Esophagus squamous epithelium (tissue), 5 donors: ENCODE data around the gene RPS8. TPM values are rescaled to one million over a fixed set of nuclear protein-coding genes. Genes with fewer than 3 reads are reported as not detected.
"Not testable (repeated sequence)": the region's sequence is repeated elsewhere in the genome, so short reads cannot be mapped to it uniquely, and the experiment has no call there.

Source experiments
- DNase-seq: peaks from one replicate; lab custom pipeline; 2025; lab: John Stamatoyannopoulos, UW
- H3K27ac ChIP-seq, 4 donors: fragments of 200-600 bp; sonication (generic); one replicate each; pipeline ENCODE4 v1.5.1; 2016 to 2019; ENCODE audit warnings: mild to moderate bottlenecking in 1 of 4
- H3K27me3 ChIP-seq, 4 donors: fragments of 200-600 bp; sonication (generic); 1 replicate in 3 of 4; 2 replicates in 1 of 4; pipeline versions ENCODE4 v1.5.1 to v1.6.0; 2017 to 2021; ENCODE audit warnings: antibody characterized with exemption in 1 of 4
- H3K36me3 ChIP-seq, 3 donors: fragments of 200-600 bp; sonication (generic); one replicate each; pipeline ENCODE4 v1.5.1; 2016 to 2019
- H3K4me1 ChIP-seq, 3 donors: fragments of 200-600 bp; sonication (generic); one replicate each; pipeline ENCODE4 v1.5.1; 2017 to 2019
- H3K4me3 ChIP-seq, 4 donors: fragments of 200-600 bp; sonication (generic); 1 replicate in 3 of 4; 2 replicates in 1 of 4; pipeline ENCODE4 v1.5.1; 2016 to 2019; ENCODE audit warnings: mild to moderate bottlenecking in 2 of 4, moderate library complexity in 1 of 4
- H3K9me3 ChIP-seq, 3 donors: fragments of 200-600 bp; sonication (generic); one replicate each; pipeline ENCODE4 v1.5.1; 2016 to 2019
- POLR2A ChIP-seq, 4 donors: fragments of 450-650 bp; IDR thresholded peaks; one replicate each; pipeline ENCODE4 v1.6.1; 2017; ENCODE audit warnings: antibody characterized with exemption in 4 of 4, mild to moderate bottlenecking in 4 of 4, moderate library complexity in 3 of 4
- WGBS, 2 donors: methylation state at CpG; one replicate each; pipeline ENCODE4 v1.1.5; 2018; 5-methylcytosine and 5-hydroxymethylcytosine counted together
- intact Hi-C: fragments of 100-400 bp; cut with DNase I; formaldehyde crosslinking; loops from one replicate; pipeline ENCODE4 v1.15.0; 2022
- total RNA-seq, 4 donors: library from RNA; depleted of rRNA; stranded (reverse); fragments of >200 nt; gene quantifications; one replicate each; pipeline ENCODE4 v1.1.0, GENCODE V29; 2016
- TF ChIP-seq, protein P1 (sequence below), 6 experiments: fragments of 450-650 bp in 4 of 6; fragments of 200-600 bp in 2 of 6; sonication (generic) in 2 of 6; IDR thresholded peaks; one replicate each; pipeline ENCODE4 v1.5.1; 2016 to 2019; ENCODE audit warnings: antibody characterized with exemption in 6 of 6, mild to moderate bottlenecking in 4 of 6, moderate library complexity in 4 of 6
- donor health status: DM: yes; HTN: yes; CAD: no.

The RPS8 gene
- total RNA-seq, 4 donors from 2014 or later, result 1,915 to 3,855 (median 2,689) TPM

DNA sequence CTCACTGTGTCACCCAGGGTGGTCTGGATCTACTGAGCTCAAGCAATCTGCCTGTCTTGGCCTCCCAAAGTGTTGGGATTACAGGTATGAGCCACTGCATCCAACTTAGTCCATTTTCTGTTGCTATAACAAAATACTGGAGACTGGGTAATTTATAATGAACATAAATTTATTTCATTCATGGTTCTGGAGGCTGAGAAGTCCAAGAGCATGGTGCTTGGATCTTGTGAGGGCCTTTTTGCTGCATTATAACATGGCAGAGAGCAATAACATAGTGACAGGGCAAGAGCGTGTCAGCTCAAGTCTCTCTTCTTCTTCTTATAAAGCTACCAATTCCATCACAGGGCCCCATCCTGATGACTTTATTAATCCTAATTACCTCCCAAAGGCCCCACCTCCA lies 39.3 kb upstream of the RPS8 start:
- Histone ChIP-seq H3K4me1 (peaks cover 7 to 27% (median 11%) of the 10 kb centered on the region in 3 donors), H3K27me3 (no peaks in the 10 kb centered on the region), H3K4me3 (no peak overlapping the region), H3K9me3 (no peaks in the 10 kb centered on the region), H3K27ac (no peak overlapping the region), H3K36me3 (no peaks in the 10 kb centered on the region)
- TF ChIP-seq POLR2A (IDR thresholded peaks at IDR 0.05), result no peak
- TF ChIP-seq, protein P1, sequence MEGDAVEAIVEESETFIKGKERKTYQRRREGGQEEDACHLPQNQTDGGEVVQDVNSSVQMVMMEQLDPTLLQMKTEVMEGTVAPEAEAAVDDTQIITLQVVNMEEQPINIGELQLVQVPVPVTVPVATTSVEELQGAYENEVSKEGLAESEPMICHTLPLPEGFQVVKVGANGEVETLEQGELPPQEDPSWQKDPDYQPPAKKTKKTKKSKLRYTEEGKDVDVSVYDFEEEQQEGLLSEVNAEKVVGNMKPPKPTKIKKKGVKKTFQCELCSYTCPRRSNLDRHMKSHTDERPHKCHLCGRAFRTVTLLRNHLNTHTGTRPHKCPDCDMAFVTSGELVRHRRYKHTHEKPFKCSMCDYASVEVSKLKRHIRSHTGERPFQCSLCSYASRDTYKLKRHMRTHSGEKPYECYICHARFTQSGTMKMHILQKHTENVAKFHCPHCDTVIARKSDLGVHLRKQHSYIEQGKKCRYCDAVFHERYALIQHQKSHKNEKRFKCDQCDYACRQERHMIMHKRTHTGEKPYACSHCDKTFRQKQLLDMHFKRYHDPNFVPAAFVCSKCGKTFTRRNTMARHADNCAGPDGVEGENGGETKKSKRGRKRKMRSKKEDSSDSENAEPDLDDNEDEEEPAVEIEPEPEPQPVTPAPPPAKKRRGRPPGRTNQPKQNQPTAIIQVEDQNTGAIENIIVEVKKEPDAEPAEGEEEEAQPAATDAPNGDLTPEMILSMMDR (IDR thresholded peaks at IDR 0.05), result no peak
- 100% methylated on average over 1 of the region's 1 CpG for WGBS, 2 donors
- intact Hi-C loops, result no loop called here
- no peak for DNase-seq

DNA sequence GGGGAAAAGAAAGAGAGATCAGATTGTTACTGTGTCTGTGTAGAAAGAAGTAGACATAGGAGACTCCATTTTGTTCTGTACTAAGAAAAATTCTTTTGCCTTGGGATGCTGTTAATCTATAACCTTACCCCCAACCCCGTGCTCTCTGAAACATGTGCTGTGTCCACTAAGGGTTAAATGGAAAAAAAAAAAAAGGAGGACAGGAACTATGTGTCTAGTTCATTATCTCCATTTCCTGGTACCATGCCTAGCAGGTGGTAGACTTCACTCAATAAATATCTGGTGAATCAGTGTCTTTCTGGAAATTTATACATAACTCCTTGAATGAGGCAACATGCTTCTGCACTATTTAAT lies 36.4 kb upstream of the RPS8 start:
- H3K36me3 ChIP-seq, DNase-seq, H3K9me3 ChIP-seq, intact Hi-C loops, H3K27me3 ChIP-seq: not testable (repeated sequence)
- Histone ChIP-seq H3K4me3 (peak overlapping the region; percentile 46 to 75 (median 60)), H3K4me1 (peaks cover 7 to 14% (median 8%) of the 10 kb centered on the region in 3 donors), H3K27ac (peak overlapping the region; percentile 91 to 95 (median 92))
- 79 to 100% methylated on average over 1 of the region's 1 CpG for WGBS, 2 donors

DNA sequence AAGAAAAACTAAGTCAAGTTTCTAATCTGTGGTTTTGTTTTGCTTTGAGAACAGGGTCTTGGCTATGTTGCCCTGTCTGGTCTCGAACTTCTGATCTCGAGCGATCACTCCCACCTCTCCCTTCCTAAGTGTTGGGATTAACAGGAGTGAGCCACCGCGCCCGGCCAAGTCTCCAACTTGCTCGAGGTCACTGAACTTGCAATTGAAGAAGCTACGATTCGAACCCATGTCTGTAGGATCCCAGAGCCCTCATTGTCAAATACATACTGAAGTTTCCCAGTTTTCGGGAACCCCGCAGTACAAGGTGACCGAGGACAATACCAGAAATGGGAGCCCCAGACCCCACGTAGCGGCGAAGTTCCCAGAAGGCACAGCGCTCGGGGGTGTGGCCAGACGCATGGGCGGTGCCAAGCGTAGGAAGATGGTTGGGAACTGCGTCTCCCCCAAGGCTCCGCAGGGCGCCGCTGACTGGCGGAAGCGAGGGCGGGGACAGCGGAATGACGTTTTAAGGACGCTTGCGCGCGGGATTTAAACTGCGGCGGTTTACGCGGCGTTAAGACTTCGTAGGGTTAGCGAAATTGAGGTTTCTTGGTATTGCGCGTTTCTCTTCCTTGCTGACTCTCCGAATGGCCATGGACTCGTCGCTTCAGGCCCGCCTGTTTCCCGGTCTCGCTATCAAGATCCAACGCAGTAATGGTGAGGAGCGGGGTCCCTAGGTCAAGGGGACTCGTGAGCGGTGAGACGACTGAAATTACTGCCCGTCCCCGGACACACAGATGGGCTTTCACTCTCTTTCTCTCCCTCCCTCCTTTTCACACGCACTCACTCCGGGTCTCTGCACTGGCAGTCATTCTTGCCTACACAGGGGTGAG lies 35.8 kb upstream of the RPS8 start, which contains the start of gene KIF2C:
TSS of gene KIF2C (plus strand) at position 531 of the 872 bp plus-strand sequence. CDS start at position 627, 96 bp downstream.
- Histone ChIP-seq H3K4me1 (peaks cover 7 to 14% (median 8%) of the 10 kb centered on the region in 3 donors), H3K36me3 (no peaks in the 10 kb centered on the region), H3K4me3 (peak within 1 kb of the TSS; percentile 46 to 75 (median 60)), H3K27me3 (no peaks in the 10 kb centered on the region), H3K27ac (peak within 1 kb of the TSS; percentile 91 to 95 (median 92)), H3K9me3 (no peaks in the 10 kb centered on the region)
- intact Hi-C loops, result no loop called here
- WGBS, 2 donors, result 0 to 1% methylated on average over 13 to 40 of the region's 57 CpGs
- DNase-seq, result peak; percentile 71
- TF ChIP-seq, protein P1 (IDR thresholded peaks at IDR 0.05), result peak in 2 of 6 experiments; percentile 18 to 44
- TF ChIP-seq POLR2A (IDR thresholded peaks at IDR 0.05), result peak in 3 of 4 donors; percentile 31 to 71 (median 37)

DNA sequence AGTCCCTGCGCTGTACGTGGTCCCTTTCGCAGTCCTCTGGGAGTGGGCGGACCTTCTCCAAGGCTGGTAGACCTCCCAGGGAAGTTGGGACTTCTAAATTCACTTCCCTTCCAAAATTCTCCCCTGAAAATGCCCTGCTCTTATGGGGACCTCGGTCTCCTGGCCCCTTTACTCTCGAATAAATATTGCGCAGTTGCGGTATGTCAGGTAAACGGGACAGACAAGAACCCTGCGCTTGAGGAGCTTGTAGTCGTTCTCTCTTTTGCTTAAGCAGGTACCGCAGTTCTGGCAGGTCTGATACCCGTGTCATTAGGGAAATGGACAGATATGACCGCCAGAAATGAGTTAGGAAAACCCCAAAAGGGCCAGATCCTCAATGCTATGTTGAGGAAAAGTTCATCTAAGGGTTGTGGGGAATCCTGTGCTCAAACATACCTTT lies 35.1 kb upstream of the RPS8 start:
- Histone ChIP-seq H3K9me3 (no peaks in the 10 kb centered on the region), H3K27ac (peak overlapping the region; percentile 91 to 95 (median 92)), H3K4me1 (peaks cover 7 to 14% (median 8%) of the 10 kb centered on the region in 3 donors), H3K36me3 (no peaks in the 10 kb centered on the region), H3K27me3 (no peaks in the 10 kb centered on the region), H3K4me3 (peak overlapping the region; percentile 46 to 75 (median 60))
- no peak for DNase-seq
- WGBS, 2 donors, result 5 to 7% methylated on average over 12 to 14 of the region's 14 CpGs
- intact Hi-C loops, result no loop called here
- no peak for TF ChIP-seq POLR2A (IDR thresholded peaks at IDR 0.05)
- TF ChIP-seq, protein P1 (IDR thresholded peaks at IDR 0.05), result no peak

DNA sequence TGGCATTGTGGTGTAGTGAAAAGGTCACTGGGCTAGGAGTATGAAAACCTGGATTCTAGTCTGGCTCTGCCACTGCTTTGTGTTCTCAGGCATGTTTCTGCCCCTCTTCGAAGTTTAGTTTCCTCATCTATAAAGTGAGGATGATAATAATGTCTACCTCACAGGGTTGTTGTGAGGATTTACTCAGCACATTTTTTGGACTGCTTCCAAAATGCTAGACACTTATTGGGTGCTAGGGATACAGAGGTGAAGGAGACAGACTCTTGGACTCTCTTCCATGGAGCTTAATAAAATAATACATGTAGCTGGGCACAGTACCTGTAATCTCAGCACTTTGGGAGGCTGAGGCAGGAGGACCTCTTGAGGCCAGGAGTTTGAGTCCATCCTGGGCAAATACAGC lies 32.1 kb upstream of the RPS8 start:
- H3K27ac ChIP-seq, result no peak overlapping the region
- peaks cover 0 to 15% (median 0%) of the 10 kb centered on the region in 3 donors for H3K36me3 ChIP-seq
- DNase-seq, result no peak
- intact Hi-C loops, result no loop called here
- H3K9me3 ChIP-seq, result no peaks in the 10 kb centered on the region
- no peak overlapping the region for H3K4me3 ChIP-seq
- TF ChIP-seq POLR2A (IDR thresholded peaks at IDR 0.05), result no peak
- 78 to 100% methylated on average over 1 of the region's 1 CpG for WGBS, 2 donors
- no peaks in the 10 kb centered on the region for H3K27me3 ChIP-seq
- peaks cover 7 to 14% (median 8%) of the 10 kb centered on the region in 3 donors for H3K4me1 ChIP-seq

DNA sequence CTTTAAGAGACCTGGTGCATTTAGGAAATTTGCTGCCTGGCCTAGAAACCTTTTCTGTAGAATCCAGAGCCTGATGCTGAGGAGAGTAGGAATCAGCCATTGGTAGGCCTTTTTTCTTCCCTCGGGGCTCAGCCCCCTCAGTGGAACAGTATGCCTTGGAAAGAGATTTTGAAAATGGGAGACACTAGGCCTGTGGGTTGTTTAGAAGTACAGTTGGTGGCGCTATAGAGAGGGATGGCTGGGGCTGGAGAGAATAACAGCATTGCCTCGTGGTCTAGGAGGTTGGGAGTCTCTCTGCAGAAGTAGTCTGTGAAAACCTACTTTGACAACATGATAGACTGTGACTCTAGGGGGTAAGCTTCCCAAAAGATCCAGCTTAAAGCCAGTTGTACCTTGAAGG lies 27.5 kb upstream of the RPS8 start:
- TF ChIP-seq, protein P1 (IDR thresholded peaks at IDR 0.05), result no peak
- TF ChIP-seq POLR2A (IDR thresholded peaks at IDR 0.05), result no peak
- Histone ChIP-seq H3K9me3 (no peaks in the 10 kb centered on the region), H3K4me3 (no peak overlapping the region), H3K27ac (no peak overlapping the region), H3K27me3 (no peaks in the 10 kb centered on the region), H3K4me1 (no peaks in the 10 kb centered on the region), H3K36me3 (peaks cover 0 to 23% (median 0%) of the 10 kb centered on the region in 3 donors)
- 92% methylated on average over 3 of the region's 3 CpGs for WGBS, 2 donors
- intact Hi-C loops, result no loop called here
- DNase-seq, result no peak
